ENCODE data around the gene MOB1B.

Gene MOB1B

DNA sequence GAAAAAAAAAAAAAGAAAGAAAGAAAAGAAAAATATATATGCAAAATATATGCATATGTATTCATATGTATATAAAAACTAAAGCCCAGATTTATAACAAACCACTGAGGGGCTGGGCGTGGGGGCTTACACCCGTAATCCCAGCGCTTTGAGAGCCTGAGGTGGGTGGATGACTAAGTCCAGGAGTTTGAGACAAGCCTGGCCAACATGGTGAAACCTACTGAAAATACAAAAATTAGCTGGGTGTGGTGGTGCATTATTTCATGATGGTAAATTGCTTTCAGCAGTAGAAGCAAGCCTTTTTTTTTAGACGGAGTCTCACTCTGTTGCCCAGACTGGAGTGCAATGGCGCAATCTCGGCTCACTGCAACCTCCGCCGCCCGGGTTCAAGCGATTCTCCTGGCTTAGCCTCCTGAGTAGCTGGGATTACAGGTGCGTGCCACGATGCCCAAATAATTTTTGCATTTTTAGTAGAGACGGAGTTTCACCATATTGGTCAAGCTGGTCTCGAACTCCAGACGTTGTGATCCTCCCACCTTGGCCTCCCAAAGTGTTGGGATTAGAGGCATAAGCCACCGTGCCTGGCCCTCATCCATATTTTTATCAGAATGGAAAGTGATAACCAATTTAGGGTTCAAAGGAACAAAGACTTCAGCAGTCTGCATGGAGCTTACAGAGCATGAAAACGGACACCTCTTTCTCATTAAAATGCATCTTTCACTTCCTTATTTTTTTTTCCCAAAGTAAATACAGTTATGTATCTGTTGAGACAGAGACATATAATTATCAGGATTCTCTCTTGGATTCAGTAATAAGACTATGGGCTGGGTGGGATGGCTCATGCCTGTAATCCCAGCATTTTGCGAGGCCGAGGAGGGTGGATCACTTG, 27.7 kb upstream of the MOB1B start:
- DNase-seq (ENCODE audit: low read depth): peak; percentile 15
- H3K4me3 ChIP-seq (ENCODE audit: low read depth, low read length): no peak overlapping the region; the same call in 1 of the 2 replicates
- TF ChIP-seq, protein P1, sequence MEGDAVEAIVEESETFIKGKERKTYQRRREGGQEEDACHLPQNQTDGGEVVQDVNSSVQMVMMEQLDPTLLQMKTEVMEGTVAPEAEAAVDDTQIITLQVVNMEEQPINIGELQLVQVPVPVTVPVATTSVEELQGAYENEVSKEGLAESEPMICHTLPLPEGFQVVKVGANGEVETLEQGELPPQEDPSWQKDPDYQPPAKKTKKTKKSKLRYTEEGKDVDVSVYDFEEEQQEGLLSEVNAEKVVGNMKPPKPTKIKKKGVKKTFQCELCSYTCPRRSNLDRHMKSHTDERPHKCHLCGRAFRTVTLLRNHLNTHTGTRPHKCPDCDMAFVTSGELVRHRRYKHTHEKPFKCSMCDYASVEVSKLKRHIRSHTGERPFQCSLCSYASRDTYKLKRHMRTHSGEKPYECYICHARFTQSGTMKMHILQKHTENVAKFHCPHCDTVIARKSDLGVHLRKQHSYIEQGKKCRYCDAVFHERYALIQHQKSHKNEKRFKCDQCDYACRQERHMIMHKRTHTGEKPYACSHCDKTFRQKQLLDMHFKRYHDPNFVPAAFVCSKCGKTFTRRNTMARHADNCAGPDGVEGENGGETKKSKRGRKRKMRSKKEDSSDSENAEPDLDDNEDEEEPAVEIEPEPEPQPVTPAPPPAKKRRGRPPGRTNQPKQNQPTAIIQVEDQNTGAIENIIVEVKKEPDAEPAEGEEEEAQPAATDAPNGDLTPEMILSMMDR (IDR thresholded peaks at IDR 0.05; ENCODE audit: low read depth, low read length, missing control alignments): no peak

GRCh38 chr4:70877556-70877955, 24.6 kb upstream of the MOB1B start:
- H3K4me3 ChIP-seq (ENCODE audit: low read depth, low read length): no peak overlapping the region
- no peak for DNase-seq (ENCODE audit: low read depth)
- TF ChIP-seq, protein P1 (IDR thresholded peaks at IDR 0.05; ENCODE audit: low read depth, low read length, missing control alignments): no peak

GRCh38 chr4:70880739-70881138, 21.4 kb upstream of the MOB1B start:
- no peak for DNase-seq (ENCODE audit: low read depth)
- H3K4me3 ChIP-seq (ENCODE audit: low read depth, low read length): no peak overlapping the region
- TF ChIP-seq, protein P1 (IDR thresholded peaks at IDR 0.05; ENCODE audit: low read depth, low read length, missing control alignments): no peak

- H3K4me3 ChIP-seq (ENCODE audit: low read depth, low read length): no peak overlapping the region
- TF ChIP-seq, protein P1 (IDR thresholded peaks at IDR 0.05; ENCODE audit: low read depth, low read length, missing control alignments): no peak
- no peak for DNase-seq (ENCODE audit: low read depth)
Observed at GRCh38 chr4:70885174-70885573, 17.0 kb upstream of the MOB1B start.

DNA sequence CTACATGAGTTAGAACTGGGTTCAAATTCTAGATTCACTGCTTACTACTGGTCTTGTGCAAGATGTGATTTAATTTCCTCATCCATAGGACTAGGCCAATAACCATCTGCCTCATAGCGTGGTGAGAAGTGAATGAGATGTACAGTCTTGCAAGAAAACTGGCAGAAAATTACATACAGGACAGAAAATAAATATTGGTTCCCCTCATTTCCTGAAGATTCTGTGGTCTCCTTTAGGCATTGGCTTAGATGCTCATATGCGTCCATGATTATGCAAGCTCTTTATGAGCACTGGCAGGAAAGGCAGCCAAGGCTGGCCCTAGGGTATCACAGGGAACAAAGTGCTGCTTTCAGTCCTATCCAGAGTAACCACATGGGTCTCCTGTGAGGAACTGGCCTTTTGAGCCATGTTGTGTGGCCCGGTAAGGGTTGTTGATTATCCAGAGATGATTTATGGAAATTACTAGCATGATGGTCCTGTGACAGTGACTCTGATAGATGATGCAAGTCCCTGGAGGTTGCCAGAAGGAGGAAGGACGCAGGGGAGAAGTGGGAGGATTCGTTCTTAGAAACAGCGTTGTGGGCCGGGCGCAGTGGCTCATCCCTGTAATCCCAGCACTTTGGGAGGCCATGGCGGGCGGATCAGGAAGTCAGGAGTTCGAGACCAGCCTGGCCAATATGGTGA, 9.9 kb upstream of the MOB1B start:
- no peak for DNase-seq (ENCODE audit: low read depth)
- no peak overlapping the region for H3K4me3 ChIP-seq (ENCODE audit: low read depth, low read length)
- TF ChIP-seq, protein P1 (IDR thresholded peaks at IDR 0.05; ENCODE audit: low read depth, low read length, missing control alignments): no peak

- no peak overlapping the region for H3K4me3 ChIP-seq (ENCODE audit: low read depth, low read length)
- TF ChIP-seq, protein P1 (IDR thresholded peaks at IDR 0.05; ENCODE audit: low read depth, low read length, missing control alignments): no peak
- no peak for DNase-seq (ENCODE audit: low read depth)
Observed at GRCh38 chr4:70893790-70894189, 8.4 kb upstream of the MOB1B start.
